ENCODE data around the gene RADIL.

GRCh38 chr7:4873071-4873944 lies 10.2 kb downstream of the RADIL start:
- TF ChIP-seq CTCF (optimal IDR thresholded peaks at IDR 0.05 in 1 of 3, IDR thresholded peaks at IDR 0.05 in 1 of 3, conservative IDR thresholded peaks at IDR 0.05 in 1 of 3; ENCODE audit: extremely low read depth in 1 of 3, insufficient read depth in 2 of 3, low read length in 3 of 3): no peak
- TF ChIP-seq EZH2 (IDR thresholded peaks at IDR 0.05; ENCODE audit: low read length): no peak

All from keratinocyte (primary cell).